ENCODE results near the gene CORO1C.

Gene CORO1C

DNA sequence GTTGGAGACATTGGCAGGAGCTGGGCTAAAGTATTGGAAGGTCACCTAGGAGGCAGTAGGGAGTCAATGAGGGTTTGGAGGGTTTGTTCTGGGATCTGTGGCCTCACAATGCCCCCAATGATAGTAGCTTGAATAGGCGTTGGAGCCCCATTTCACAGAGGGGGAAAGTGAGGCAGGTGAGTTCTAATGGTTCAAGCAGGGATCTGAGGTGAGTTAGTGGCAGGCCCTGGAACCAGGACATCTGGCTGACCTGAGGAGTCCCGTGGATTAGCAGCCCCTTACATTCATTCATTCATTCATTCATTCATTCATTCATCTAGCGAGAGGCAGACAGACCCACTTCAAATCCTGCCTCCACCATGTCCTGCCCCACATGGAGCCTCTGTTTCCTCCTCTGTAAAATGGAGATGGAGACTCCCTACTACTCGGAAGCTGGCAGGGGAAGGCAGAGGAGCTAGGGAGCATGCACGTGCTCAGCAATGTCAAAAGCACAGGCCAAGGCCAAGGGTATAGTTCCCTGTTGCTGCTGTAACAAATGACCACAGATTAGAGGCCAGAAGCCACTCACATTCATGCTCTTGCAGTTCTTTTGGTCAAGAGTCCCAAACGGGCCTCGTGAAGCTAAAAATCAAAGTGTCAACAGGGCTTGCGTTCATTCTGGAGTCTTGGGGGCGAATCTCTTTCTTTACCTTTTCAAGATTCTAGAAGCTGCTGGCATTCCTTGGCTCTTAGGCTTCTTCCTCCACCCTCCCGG lies 131.2 kb downstream of the CORO1C start:
- DNase-seq (ENCODE audit: low read depth) = no peak

DNA sequence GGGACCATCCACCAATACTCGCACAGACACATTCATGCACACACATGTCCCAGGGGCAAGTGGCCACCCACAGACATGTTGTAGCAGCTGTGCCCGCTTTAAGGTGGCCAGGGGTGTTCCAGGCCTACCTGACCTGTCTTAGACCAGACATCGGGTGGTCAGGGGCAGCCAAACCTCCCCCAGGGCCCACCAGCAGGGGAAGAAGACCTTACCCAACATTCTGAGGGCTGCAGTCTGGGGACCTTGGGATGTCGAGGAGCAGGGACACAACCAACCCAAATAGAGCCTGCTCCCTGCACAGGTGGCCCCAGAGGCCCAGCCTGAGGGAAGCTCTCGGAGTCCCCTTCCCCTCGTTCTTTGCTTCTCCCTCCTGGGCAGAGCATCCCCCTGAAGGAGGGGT lies 131.8 kb downstream of the CORO1C start:
- no peak for DNase-seq (ENCODE audit: low read depth)

DNA sequence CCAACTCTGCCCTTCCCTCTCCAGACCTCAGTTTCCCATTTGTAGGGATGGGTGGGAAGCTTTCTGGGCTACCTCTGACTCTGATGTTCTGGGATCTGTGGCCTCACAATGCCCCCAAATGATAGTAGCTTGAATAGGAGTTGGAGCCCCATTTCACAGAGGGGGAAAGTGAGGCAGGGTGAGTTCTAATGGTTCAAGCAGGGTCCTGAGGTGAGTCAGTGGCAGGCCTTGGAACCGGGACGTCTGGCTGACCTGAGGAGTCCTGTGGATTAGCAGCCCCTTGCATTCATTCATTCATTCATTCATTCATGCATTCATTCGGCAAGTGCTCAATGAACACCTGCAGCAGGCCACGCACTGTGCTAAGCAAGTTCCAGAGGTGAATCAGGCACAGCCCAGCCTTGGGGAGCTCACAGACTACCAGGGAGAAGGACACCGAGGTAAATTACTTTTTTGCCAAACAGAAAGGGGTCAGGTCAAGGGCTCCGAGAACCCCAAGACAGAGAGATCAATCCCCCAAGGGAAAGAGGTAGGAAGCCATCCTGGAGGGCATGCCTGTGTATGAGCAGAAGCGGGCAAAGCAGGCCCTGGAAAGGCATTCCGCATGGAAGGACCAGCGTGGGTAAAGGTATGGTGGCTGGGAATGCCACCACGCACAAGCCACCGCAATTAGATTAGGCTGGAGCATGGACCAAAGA lies 132.6 kb downstream of the CORO1C start:
- DNase-seq (ENCODE audit: low read depth) = no peak

DNA sequence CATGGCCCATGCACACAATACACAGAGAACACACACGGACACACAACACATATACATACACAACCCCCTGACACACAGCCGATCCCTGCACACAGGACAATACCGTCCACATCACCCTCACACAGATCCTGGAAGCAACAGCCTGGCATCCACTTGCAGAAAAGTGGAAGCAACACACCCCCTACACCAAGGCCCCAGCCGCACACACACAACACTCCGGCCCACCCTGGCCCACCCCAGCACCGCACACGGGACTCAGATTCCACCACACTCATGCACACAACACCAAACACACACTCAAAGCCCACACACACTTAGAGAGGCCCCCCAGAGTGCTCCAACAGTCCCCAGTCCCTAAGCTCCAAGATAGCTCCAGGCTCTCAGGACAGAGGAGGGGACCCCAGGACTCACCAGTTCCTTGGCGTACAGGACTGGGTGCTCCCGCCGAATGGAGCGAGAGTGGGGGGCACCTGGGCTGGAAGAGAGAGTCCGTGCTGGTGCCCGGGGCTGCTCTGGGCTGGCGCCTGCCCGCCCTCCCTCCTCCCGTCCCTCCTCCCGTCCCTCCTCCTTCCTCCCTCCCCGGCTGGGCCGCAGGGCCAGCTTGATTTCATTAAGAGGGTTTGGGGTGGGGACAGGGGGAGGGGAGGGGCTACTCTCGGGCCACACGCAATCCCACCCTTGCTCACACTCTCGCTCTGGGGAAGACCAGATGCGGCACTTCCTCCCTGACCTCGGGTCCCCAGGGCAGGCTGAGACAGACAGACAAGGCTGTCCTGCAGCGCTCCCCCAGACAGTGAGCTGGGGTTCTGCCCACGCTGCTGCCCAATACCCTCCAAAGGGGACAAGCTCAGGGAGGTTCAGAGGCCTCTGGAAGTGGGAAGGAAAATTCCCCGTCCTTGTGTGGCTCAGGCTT lies 133.5 kb downstream of the CORO1C start, which contains the start of gene TMEM119:
TSS of gene TMEM119 (minus strand) at position 526 of the 913 bp plus-strand sequence. CDS start 5,701 bp downstream, outside the sequence.
- peak; percentile 14 for DNase-seq (ENCODE audit: low read depth)

DNA sequence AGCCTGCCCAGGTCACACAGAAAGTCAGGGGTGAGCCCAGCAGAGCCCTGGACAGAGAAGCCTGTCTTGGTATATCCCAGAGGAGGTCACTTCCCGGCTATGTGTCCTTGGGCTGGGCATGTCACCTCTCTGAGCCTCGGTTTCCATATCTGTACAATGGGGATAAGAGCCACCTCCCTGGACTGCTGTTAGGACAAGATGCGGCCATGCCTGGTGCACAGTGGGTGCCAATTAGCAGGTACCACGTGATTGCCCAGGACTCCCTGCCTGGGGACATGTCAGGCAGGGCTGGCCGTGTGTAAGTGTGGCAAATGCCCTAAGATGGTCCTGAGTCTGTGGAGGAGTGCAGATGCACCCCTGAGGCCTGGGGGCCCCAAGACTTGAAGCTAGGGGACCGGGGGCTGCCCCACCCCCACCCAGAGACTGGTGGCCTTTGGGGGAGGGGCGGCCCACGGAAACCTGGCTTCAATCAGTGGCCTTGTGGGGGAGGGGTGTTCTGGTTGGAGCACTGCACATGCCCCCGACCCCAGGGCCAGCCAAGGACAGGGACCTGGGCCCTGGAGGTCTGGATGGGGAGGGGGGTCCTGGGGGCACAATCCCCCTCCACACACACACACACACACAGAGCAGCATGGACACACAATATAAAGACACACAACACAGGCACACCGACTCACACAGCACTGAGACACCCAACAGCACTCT lies 134.3 kb downstream of the CORO1C start:
- DNase-seq (ENCODE audit: low read depth) = no peak

DNA sequence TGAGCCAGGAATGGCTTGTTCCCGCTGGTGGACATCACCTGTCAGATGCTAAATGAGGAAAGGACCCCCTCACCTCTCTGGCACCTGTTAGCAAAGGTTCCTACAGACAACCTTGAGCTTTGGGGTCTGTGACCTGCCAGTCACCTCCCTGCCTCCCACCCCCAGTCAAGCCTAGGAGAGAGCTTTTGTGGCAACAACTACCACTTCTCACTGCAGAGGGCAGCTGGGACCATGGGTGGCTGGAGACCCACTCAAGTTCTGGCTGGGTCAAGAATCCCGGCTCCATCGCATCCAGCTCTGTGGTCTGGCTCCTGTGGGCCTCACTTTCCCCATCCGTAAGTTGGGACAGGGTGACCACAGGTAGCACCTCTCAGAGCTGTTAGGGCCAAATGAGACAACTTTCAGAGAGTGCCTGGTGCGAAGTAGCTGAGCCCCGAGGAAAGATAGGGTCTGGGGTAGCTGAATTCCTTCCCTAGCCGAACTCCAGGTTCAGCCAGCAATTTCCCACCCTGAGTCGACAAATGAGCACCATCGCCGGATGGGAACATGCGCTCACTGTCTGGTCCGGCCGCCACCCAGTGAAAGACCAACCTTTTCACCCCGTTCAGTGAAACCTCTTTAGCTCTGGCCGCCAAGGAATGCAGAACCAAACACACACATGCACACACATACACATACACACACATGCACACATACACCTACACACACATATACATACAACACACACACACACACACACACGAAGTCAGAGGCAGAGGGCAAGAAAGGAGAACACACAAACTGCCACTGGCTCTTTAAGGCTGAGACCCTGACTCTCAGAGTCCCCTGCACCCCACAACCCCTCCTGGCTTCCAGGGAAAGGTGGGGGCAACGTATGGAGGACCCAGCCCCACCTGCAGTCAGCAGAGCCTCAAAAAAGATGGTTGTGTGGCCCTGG lies 135.3 kb downstream of the CORO1C start:
- DNase-seq (ENCODE audit: low read depth) = no peak
